GM12878 (cell line): ENCODE data around the gene NEGR1. TPM values are rescaled to one million over a fixed set of nuclear protein-coding genes. Genes with fewer than 3 reads are reported as not detected.

Experiments used
- ATAC-seq: fragments of 200-7000 bp; cut with Tn5 transposase; 3 replicates; pipeline ENCODE4 v1.9.1; 2020; ENCODE audit warnings: mild to moderate bottlenecking, moderate library complexity
- BruUV-seq: library from RNA; stranded (reverse); fragments of 400-500 nt; replicated peaks from 2 replicates; lab custom pipeline; 2021; lab: Mats Ljungman, UMichigan
- CTCF ChIA-PET: fragments of 300-600 bp; sonication (Branson Sonifier 250); formaldehyde crosslinking; extraction: SDS; loops from one replicate; lab custom pipeline; 2021; ENCODE audit warnings: inconsistent platforms; lab: Yijun Ruan, JAX
- POLR2A ChIA-PET: fragments of 350-600 bp; formaldehyde crosslinking; extraction: SDS; loops from one replicate; lab custom pipeline; 2021; ENCODE audit warnings: inconsistent platforms; lab: Charles Lee
- RAD21 ChIA-PET: fragments of 300-600 bp; sonication (Branson Sonifier 250); formaldehyde crosslinking; loops from one replicate; lab custom pipeline; 2023; ENCODE audit warnings: antibody characterized with exemption; ENCODE audit not compliant: unreplicated experiment; lab: Charles Lee
- SMC1A ChIA-PET: fragments of 300-600 bp; sonication (Branson Sonifier 250); formaldehyde crosslinking; loops from one replicate; lab custom pipeline; 2023; ENCODE audit not compliant: unreplicated experiment, uncharacterized antibody; lab: Charles Lee
- DNase-seq: peaks from one replicate; pipeline ENCODE4 v3.0.0-alpha.2; 2011; ENCODE audit warnings: low read depth, low spot score
- FAIRE-seq: peaks from 3 replicates; lab custom pipeline; 2011; peaks lifted over from hg19 to GRCh38; lab: Jason Lieb, UNC
- H2AFZ ChIP-seq: 2 replicates; pipeline ENCODE4 v1.6.0; 2011; ENCODE audit warnings: low read depth, low read length, control low read depth; ENCODE audit not compliant: control insufficient read depth
- H3K27ac ChIP-seq: 2 replicates; pipeline ENCODE4 v1.5.1; 2011; ENCODE audit warnings: control low read depth; ENCODE audit not compliant: control insufficient read depth, insufficient read depth
- H3K27me3 ChIP-seq, 2 experiments: replicated peaks in 1 of 2; 2 replicates each; pipeline versions ENCODE4 v1.6.0 to v1.6.1; 2011; ENCODE audit warnings: low read length in 1 of 2; ENCODE audit not compliant: control insufficient read depth in 2 of 2, insufficient read depth in 2 of 2
- H3K36me3 ChIP-seq, 2 experiments: 2 replicates each; pipeline ENCODE4 v1.5.1; 2011; ENCODE audit warnings: low read length in 1 of 2; ENCODE audit not compliant: control insufficient read depth in 2 of 2, insufficient read depth in 2 of 2
- H3K4me1 ChIP-seq: 2 replicates; pipeline ENCODE4 v1.6.1; 2011; ENCODE audit warnings: mild to moderate bottlenecking, low read length, moderate library complexity, mixed read lengths; ENCODE audit not compliant: control insufficient read depth, insufficient read depth
- H3K4me2 ChIP-seq: 2 replicates; pipeline ENCODE4 v1.6.0; 2011; ENCODE audit warnings: control low read depth; ENCODE audit not compliant: control insufficient read depth, insufficient read depth
- H3K4me3 ChIP-seq: fragments of 200-600 bp; sonication (generic); 2 replicates; pipeline ENCODE4 v1.5.1; 2016
- H3K79me2 ChIP-seq: 2 replicates; pipeline ENCODE4 v1.6.0; 2011; ENCODE audit warnings: low read length; ENCODE audit not compliant: control insufficient read depth, insufficient read depth
- H3K9ac ChIP-seq: 2 replicates; pipeline ENCODE4 v1.8.0; 2011; ENCODE audit warnings: low read length, control low read depth, mixed read lengths; ENCODE audit not compliant: control insufficient read depth, insufficient read depth
- H3K9me3 ChIP-seq: replicated peaks from 3 replicates; pipeline ENCODE4 v1.5.1; 2011; ENCODE audit warnings: mild to moderate bottlenecking, low read length; ENCODE audit not compliant: control insufficient read depth, insufficient read depth
- H4K20me1 ChIP-seq: 2 replicates; pipeline ENCODE4 v1.6.0; 2011; ENCODE audit not compliant: control insufficient read depth, insufficient read depth
- BRCA1 ChIP-seq: IDR thresholded peaks from 2 replicates; pipeline ENCODE4 v1.6.1; 2011; ENCODE audit warnings: low read depth, low read length, improper control_type of control experiment
- CREB1 ChIP-seq: IDR thresholded peaks from 2 replicates; pipeline ENCODE4 v1.6.1; 2012; ENCODE audit warnings: low read depth, mild to moderate bottlenecking, inconsistent platforms
- CREM ChIP-seq: IDR thresholded peaks from 2 replicates; pipeline ENCODE4 v1.6.1; 2014; ENCODE audit warnings: antibody characterized with exemption, low read depth
- RFX5 ChIP-seq: IDR thresholded peaks from 2 replicates; pipeline ENCODE4 v1.6.1; 2011; ENCODE audit warnings: low read depth, low read length, improper control_type of control experiment
- WGBS: methylation state at CpG from one replicate; pipeline ENCODE4 v1.1.6; 2016; ENCODE audit warnings: low lambda C conversion rate; ENCODE audit not compliant: insufficient replicate concordance, insufficient coverage; ENCODE audit errors: missing lambda C conversion rate; 5-methylcytosine and 5-hydroxymethylcytosine counted together
- in situ Hi-C: fragments of 300-500 bp; cut with MboI; formaldehyde crosslinking; loops from 9 replicates; pipeline ENCODE4 v1.14.3; 2018; ENCODE audit warnings: mixed read lengths
- intact Hi-C: fragments of 100-400 bp; cut with micrococcal nuclease; formaldehyde crosslinking; loops from one replicate; pipeline ENCODE4 v1.14.2; 2022; ENCODE audit not compliant: unreplicated experiment
- polyA plus RNA-seq, 11 experiments: library from polyadenylated mRNA; depleted of rRNA in 4 of 11; unstranded in 6 of 11; stranded (reverse) in 5 of 11; fragments of >200 nt; fragmentation: Nextera tagmentation in 4 of 11; fragmentation: Illumina TruSeq in 1 of 11; extraction: Ambion mirVana in 4 of 11; extraction: Trizol in 1 of 11; gene quantifications; 1 replicate in 1 of 11; 2 replicates in 10 of 11; pipeline versions ENCODE4 v1.2.1 to v1.2.3, GENCODE V29; 2011 to 2016; ENCODE audit warnings: inconsistent platforms in 2 of 11, missing spikeins in 2 of 11, low read depth in 1 of 11
- total RNA-seq, 4 experiments: library from RNA; depleted of rRNA in 3 of 4; stranded (reverse); fragments of >200 nt in 3 of 4; fragmentation: Illumina TruSeq in 1 of 4; extraction: Trizol in 1 of 4; gene quantifications; 2 replicates each; pipeline versions ENCODE4 v1.2.1 to v1.2.3, GENCODE V29; 2013 to 2021
- TF ChIP-seq, protein P1 (sequence below): IDR thresholded peaks from 2 replicates; pipeline ENCODE4 v1.6.1; 2011; ENCODE audit warnings: low read depth, mild to moderate bottlenecking, low read length, moderate library complexity, borderline replicate concordance; ENCODE audit errors: extremely low read depth
- TF ChIP-seq, protein P2 (sequence below): fragments of 450-650 bp; IDR thresholded peaks from 2 replicates; pipeline ENCODE4 v1.6.1; 2016; ENCODE audit warnings: mild to moderate bottlenecking

Gene NEGR1
- total and polyA plus RNA-seq, 10 of the 15 experiments (the other 5 are each of a cell fraction or from before 2014, with no cell fraction given), result under 0.01 to 0.03 (median 0.01) TPM; not detected in 7

GRCh38 chr1:72034827-72035226 lies 247.5 kb downstream of the NEGR1 start:
- H2AFZ ChIP-seq, result no peak overlapping the region
- H3K27ac ChIP-seq, result no peak overlapping the region
- H3K4me1 ChIP-seq, result no peaks in the 10 kb centered on the region
- CTCF ChIA-PET, result interaction anchor here (1.0 kb wide), 1 partner anchor 14 kb away, joined by 3 read pairs; no protein-coding TSS in a partner anchor
- POLR2A ChIA-PET, result no interaction called here
- no peak overlapping the region for H3K9ac ChIP-seq
- intact Hi-C loops, result loop anchor here (5.0 kb wide), 2 partner anchors 838 to 943 kb away; no protein-coding TSS in a partner anchor
- TF ChIP-seq BRCA1 (no peak), CREM (no peak)
- TF ChIP-seq, all 136 proteins: peak for 0
- Histone ChIP-seq H3K27me3 (no peaks in the 10 kb centered on the region), H3K9me3 (no peaks in the 10 kb centered on the region), H3K79me2 (no peaks in the 10 kb centered on the region), H4K20me1 (no peaks in the 10 kb centered on the region), H3K4me2 (no peak overlapping the region), H3K36me3 (no peaks in the 10 kb centered on the region), H3K4me3 (no peak overlapping the region)
- ChIA-PET RAD21 (no interaction called here), SMC1A (interaction anchor here (1.0 to 1.4 kb wide), 3 partner anchors 11 to 837 kb away, joined by 3 read pairs; no protein-coding TSS in a partner anchor)
- WGBS, result 40% methylated on average over 9 of the region's 9 CpGs
- BruUV-seq, result no TSS peak
- DNase-seq, result no peak
- FAIRE-seq, result no peak
- in situ Hi-C loops, result loop anchor here (25.0 kb wide), 2 partner anchors 448 to 948 kb away; partner anchors contain the start of gene ZRANB2
- ATAC-seq, result no peak

DNA sequence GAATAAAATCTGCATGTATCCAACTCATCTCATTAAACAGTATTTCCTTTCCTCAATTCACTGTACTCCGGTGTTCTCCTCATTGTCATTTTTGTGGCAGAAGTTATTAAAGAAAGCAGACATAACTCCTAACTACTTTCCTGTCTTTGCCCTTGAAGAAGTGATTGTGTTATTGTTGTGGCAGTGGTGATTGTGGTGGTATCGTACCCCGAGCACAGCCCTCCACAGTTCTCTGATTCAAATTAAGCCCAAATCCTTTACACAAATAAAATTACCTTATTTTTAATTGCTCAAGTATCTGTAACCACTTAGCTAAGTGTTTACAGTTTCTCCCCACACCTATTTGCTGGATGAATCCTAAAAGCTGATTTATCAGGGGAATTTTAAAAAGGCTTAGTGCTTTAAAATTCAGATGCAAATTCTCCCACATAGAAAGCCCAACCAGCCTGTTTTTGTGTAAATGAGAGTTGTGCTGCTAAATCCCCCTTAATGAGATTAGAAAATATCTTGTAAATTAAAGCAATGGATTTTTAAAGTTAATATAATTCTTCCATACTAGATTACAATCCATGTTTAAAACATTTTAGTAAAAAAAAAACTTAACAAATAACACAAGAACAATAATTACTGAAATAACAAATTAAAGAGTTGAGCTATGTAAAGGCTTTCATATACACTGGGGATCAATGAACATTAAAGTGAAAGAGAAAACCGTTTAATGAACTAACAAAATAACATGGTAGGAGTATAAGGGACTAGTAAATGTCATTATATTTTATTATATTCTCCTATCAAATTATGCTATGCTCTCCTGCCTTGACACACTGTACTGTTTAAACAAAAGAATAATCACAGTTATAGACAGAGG lies 259.0 kb downstream of the NEGR1 start:
- TF ChIP-seq, protein P1, sequence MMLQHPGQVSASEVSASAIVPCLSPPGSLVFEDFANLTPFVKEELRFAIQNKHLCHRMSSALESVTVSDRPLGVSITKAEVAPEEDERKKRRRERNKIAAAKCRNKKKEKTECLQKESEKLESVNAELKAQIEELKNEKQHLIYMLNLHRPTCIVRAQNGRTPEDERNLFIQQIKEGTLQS, result no peak
- TF ChIP-seq, protein P2, sequence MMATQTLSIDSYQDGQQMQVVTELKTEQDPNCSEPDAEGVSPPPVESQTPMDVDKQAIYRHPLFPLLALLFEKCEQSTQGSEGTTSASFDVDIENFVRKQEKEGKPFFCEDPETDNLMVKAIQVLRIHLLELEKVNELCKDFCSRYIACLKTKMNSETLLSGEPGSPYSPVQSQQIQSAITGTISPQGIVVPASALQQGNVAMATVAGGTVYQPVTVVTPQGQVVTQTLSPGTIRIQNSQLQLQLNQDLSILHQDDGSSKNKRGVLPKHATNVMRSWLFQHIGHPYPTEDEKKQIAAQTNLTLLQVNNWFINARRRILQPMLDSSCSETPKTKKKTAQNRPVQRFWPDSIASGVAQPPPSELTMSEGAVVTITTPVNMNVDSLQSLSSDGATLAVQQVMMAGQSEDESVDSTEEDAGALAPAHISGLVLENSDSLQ, result no peak
- no peak for TF ChIP-seq RFX5
- no peak for TF ChIP-seq CREB1
- under 1% methylated on average over 4 of the region's 4 CpGs for WGBS
- no peaks in the 10 kb centered on the region for H3K36me3 ChIP-seq
- in situ Hi-C loops, result no loop called here
- intact Hi-C loops, result no loop called here
- DNase-seq (no peak), ATAC-seq (no peak), FAIRE-seq (no peak)
- CTCF ChIA-PET, result interaction anchor here (2.4 kb wide), 1 partner anchor 15 kb away, joined by 16 read pairs; no protein-coding TSS in a partner anchor
- H3K27me3 ChIP-seq, result no peaks in the 10 kb centered on the region
- no peak overlapping the region for H2AFZ ChIP-seq
- no peak overlapping the region for H3K9ac ChIP-seq
- no TSS peak for BruUV-seq
- POLR2A ChIA-PET, result no interaction called here
- H3K79me2 ChIP-seq, result no peaks in the 10 kb centered on the region
- no peaks in the 10 kb centered on the region for H3K4me1 ChIP-seq
- no peak overlapping the region for H3K4me3 ChIP-seq
- no peaks in the 10 kb centered on the region for H4K20me1 ChIP-seq
- H3K4me2 ChIP-seq, result no peak overlapping the region
- no peak overlapping the region for H3K27ac ChIP-seq
- H3K9me3 ChIP-seq, result no peaks in the 10 kb centered on the region
- SMC1A ChIA-PET, result interaction anchor here (1.2 kb wide), 1 partner anchor 12 kb away, joined by 3 read pairs; no protein-coding TSS in a partner anchor
- RAD21 ChIA-PET, result no interaction called here
